Measurements from ENCODE around the gene TTC33. TPM values are rescaled to one million over a fixed set of nuclear protein-coding genes. Genes with fewer than 3 reads are reported as not detected.

TTC33 gene
- total RNA-seq, 1 donor from 2014 or later: 7.0 TPM

DNA sequence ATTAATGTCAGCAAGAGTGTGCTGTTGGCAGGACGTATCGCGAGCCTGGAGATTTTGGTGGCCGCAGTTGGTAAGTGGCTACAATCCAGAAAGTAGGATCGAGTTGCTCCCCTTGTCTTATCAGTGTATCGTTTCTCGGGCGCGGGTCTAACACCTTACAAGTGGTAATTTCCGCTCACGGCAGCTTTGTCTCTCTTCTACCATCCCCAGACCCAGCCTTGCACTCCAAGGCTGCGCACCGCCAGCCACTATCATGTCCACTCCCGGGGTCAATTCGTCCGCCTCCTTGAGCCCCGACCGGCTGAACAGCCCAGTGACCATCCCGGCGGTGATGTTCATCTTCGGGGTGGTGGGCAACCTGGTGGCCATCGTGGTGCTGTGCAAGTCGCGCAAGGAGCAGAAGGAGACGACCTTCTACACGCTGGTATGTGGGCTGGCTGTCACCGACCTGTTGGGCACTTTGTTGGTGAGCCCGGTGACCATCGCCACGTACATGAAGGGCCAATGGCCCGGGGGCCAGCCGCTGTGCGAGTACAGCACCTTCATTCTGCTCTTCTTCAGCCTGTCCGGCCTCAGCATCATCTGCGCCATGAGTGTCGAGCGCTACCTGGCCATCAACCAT is 74.9 kb downstream of the TTC33 start:
- H3K36me3 ChIP-seq: no peaks in the 10 kb centered on the region
- H3K27me3 ChIP-seq: no peaks in the 10 kb centered on the region
- H3K9me3 ChIP-seq: no peaks in the 10 kb centered on the region
- TF ChIP-seq, protein P1, sequence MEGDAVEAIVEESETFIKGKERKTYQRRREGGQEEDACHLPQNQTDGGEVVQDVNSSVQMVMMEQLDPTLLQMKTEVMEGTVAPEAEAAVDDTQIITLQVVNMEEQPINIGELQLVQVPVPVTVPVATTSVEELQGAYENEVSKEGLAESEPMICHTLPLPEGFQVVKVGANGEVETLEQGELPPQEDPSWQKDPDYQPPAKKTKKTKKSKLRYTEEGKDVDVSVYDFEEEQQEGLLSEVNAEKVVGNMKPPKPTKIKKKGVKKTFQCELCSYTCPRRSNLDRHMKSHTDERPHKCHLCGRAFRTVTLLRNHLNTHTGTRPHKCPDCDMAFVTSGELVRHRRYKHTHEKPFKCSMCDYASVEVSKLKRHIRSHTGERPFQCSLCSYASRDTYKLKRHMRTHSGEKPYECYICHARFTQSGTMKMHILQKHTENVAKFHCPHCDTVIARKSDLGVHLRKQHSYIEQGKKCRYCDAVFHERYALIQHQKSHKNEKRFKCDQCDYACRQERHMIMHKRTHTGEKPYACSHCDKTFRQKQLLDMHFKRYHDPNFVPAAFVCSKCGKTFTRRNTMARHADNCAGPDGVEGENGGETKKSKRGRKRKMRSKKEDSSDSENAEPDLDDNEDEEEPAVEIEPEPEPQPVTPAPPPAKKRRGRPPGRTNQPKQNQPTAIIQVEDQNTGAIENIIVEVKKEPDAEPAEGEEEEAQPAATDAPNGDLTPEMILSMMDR (IDR thresholded peaks at IDR 0.05): no peak
- intact Hi-C loops (cut with DNase I): loop anchor here (10.0 kb wide), 1 partner anchor 736 kb away; no protein-coding TSS in a partner anchor
- H3K4me3 ChIP-seq: peak overlapping the region; percentile 77 to 80
- no peak for DNase-seq (ENCODE audit: low spot score in 2 of 2)
- no peaks in the 10 kb centered on the region for H3K4me1 ChIP-seq
- peak overlapping the region in 1 of 2 donors; percentile 91 for H3K27ac ChIP-seq

DNA sequence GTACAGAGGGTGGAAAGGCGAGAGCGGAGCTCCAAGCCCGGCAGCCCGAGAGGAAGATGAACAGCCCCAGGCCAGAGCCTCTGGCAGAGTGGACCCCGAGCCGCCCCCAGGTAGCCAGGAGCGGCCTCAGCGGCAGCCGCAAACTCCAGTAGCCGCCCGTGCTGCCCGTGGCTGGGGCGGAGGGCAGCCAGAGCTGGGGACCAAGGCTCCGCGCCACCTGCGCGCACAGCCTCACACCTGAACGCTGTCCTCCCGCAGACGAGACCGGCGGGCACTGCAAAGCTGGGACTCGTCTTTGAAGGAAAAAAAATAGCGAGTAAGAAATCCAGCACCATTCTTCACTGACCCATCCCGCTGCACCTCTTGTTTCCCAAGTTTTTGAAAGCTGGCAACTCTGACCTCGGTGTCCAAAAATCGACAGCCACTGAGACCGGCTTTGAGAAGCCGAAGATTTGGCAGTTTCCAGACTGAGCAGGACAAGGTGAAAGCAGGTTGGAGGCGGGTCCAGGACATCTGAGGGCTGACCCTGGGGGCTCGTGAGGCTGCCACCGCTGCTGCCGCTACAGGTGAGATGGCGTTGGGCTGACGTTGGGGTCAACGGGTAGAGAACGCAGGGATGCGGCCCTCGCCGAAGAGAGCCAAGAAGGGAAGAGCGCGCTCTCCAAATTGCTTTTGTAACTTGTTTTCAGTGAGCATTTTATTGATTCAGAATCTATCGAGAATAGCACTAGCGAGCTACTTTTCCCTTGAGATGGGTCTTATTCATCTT is 75.7 kb downstream of the TTC33 start, which contains the start of gene PTGER4:
Gene PTGER4, plus strand, starts transcription at position 3 of the 769 bp plus-strand sequence. CDS start 1,079 bp downstream, outside the sequence.
- Histone ChIP-seq H3K36me3 (no peaks in the 10 kb centered on the region), H3K4me1 (no peaks in the 10 kb centered on the region), H3K27ac (peak within 1 kb of the TSS; percentile 78 to 91), H3K4me3 (peak within 1 kb of the TSS; percentile 77 to 80), H3K27me3 (no peaks in the 10 kb centered on the region), H3K9me3 (no peaks in the 10 kb centered on the region)
- TF ChIP-seq, protein P1 (IDR thresholded peaks at IDR 0.05): no peak
- DNase-seq (ENCODE audit: low spot score in 2 of 2): no peak
- intact Hi-C loops (cut with DNase I): loop anchor here (5.0 to 10.0 kb wide), 2 partner anchors 157 to 735 kb away; partner anchors contain the start of gene RPL37

DNA sequence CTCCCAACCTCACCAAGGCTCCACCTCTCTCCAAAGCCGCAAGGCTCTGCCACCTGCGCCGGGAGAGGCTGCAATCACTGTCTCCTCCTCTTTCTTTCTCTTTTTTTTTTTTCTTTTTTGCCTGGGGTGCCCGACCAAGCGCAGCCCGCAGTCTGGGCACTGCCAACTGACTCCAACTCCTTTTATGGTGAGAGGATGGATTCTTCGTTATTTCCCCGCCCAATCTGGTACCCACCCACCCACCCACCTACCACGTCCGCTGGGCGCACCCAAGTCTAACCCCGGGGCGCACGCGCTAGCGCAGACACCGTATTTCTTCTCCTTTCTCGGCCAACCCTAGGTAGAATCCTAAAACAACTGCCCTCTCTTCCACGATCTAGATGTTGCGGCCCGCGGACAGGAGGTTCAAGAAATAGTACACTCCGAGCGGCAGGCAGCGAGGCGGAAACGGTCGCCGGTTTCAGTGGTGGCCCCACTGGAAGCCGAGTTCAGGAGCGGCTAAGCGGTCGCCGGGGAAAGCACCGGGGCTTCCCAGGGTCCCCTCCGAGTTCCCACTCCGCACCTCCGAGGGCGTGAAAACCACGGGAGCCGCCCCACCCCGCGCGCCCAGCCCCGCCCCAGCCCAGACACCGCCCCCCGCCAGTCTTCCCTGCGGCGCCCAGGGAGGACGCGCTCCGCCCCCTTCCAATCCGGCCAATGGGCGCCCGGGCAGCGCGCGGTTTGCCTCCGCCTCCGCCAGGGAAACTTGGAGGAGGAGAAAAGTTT is 76.4 kb downstream of the TTC33 start:
- TF ChIP-seq, protein P1 (IDR thresholded peaks at IDR 0.05): no peak
- H3K4me3 ChIP-seq: peak overlapping the region; percentile 77 to 80
- peak; percentile 71 to 94 for DNase-seq (ENCODE audit: low spot score in 2 of 2)
- no peaks in the 10 kb centered on the region for H3K4me1 ChIP-seq
- peak overlapping the region; percentile 78 to 91 for H3K27ac ChIP-seq
- H3K9me3 ChIP-seq: no peaks in the 10 kb centered on the region
- H3K27me3 ChIP-seq: no peaks in the 10 kb centered on the region
- intact Hi-C loops (cut with DNase I): loop anchor here (5.0 kb wide), 1 partner anchor 158 kb away; the partner anchor contains the start of gene RPL37
- H3K36me3 ChIP-seq: no peaks in the 10 kb centered on the region

GRCh38 chr5:40678460-40679147 is 77.2 kb downstream of the TTC33 start:
- intact Hi-C loops (cut with DNase I): loop anchor here (5.0 kb wide), 1 partner anchor 159 kb away; the partner anchor contains the start of gene RPL37
- no peaks in the 10 kb centered on the region for H3K9me3 ChIP-seq
- peak overlapping the region; percentile 77 to 80 for H3K4me3 ChIP-seq
- H3K36me3 ChIP-seq: no peaks in the 10 kb centered on the region
- no peaks in the 10 kb centered on the region for H3K27me3 ChIP-seq
- peak overlapping the region; percentile 78 to 91 for H3K27ac ChIP-seq
- H3K4me1 ChIP-seq: no peaks in the 10 kb centered on the region
- DNase-seq (ENCODE audit: low spot score in 2 of 2): no peak
- TF ChIP-seq, protein P1 (IDR thresholded peaks at IDR 0.05): no peak

- TF ChIP-seq, protein P1 (IDR thresholded peaks at IDR 0.05): no peak
- Histone ChIP-seq H3K27me3 (no peaks in the 10 kb centered on the region), H3K9me3 (no peaks in the 10 kb centered on the region), H3K27ac (no peak overlapping the region), H3K4me1 (no peaks in the 10 kb centered on the region), H3K36me3 (no peaks in the 10 kb centered on the region), H3K4me3 (no peak overlapping the region)
- intact Hi-C loops (cut with DNase I): loop anchor here (5.0 kb wide), 1 partner anchor 159 kb away; the partner anchor contains the start of gene RPL37
- DNase-seq (ENCODE audit: low spot score in 2 of 2): no peak
Observed at GRCh38 chr5:40678026-40678425, 77.7 kb downstream of the TTC33 start.
